HepG2 (cell line): ENCODE measurements around the gene MAPKAPK3. TPM values are rescaled to one million over a fixed set of nuclear protein-coding genes. Genes with fewer than 3 reads are reported as not detected.

Experiments
- ATAD3A ChIP-seq: sonication (generic); formaldehyde crosslinking; IDR thresholded peaks from 2 replicates; pipeline ENCODE4 v1.4.0; 2020; ENCODE audit warnings: missing genetic modification reagents
- HNRNPUL1 ChIP-seq: fragments of 200-400 bp; formaldehyde crosslinking; IDR thresholded peaks from 2 replicates; pipeline ENCODE4 v1.6.1; 2017; ENCODE audit warnings: low read depth, mild to moderate bottlenecking, low read length, moderate library complexity
- IRX3 ChIP-seq: sonication (generic); formaldehyde crosslinking; IDR thresholded peaks from 2 replicates; pipeline ENCODE4 v1.8.1; 2023; ENCODE audit warnings: mild to moderate bottlenecking, low read depth, missing genetic modification reagents, borderline replicate concordance
- NFE2 ChIP-seq: sonication (generic); formaldehyde crosslinking; IDR thresholded peaks from 2 replicates; pipeline ENCODE4 v1.4.0; 2020; ENCODE audit warnings: missing genetic modification reagents
- POLR2G ChIP-seq: fragments of 200-400 bp; formaldehyde crosslinking; IDR thresholded peaks from 2 replicates; pipeline ENCODE4 v1.6.1; 2018; ENCODE audit warnings: mild to moderate bottlenecking, low read depth, low read length, moderate library complexity
- RFXAP ChIP-seq: sonication (generic); formaldehyde crosslinking; IDR thresholded peaks from 2 replicates; pipeline ENCODE4 v1.4.0; 2020; ENCODE audit warnings: missing genetic modification reagents, borderline replicate concordance
- SETDB1 ChIP-seq: sonication (generic); formaldehyde crosslinking; IDR thresholded peaks from 2 replicates; pipeline ENCODE4 v1.5.1; 2020; ENCODE audit warnings: missing genetic modification reagents, mild to moderate bottlenecking, borderline replicate concordance
- ZBTB7A ChIP-seq: sonication (generic); formaldehyde crosslinking; IDR thresholded peaks from 2 replicates; pipeline ENCODE4 v1.8.0; 2022; ENCODE audit warnings: mild to moderate bottlenecking, missing genetic modification reagents
- ZHX2 ChIP-seq, 2 experiments: sonication (generic) in 1 of 2; formaldehyde crosslinking in 1 of 2; IDR thresholded peaks; 2 replicates each; pipeline versions ENCODE4 v1.6.1 to v1.9.0; 2014 to 2022; ENCODE audit warnings: antibody characterized with exemption in 1 of 2, borderline replicate concordance in 1 of 2, inconsistent platforms in 1 of 2, low read depth in 1 of 2, missing genetic modification reagents in 1 of 2
- ZNF142 ChIP-seq: sonication (generic); formaldehyde crosslinking; IDR thresholded peaks from 2 replicates; pipeline ENCODE4 v1.4.0; 2020; ENCODE audit warnings: missing genetic modification reagents
- ZNF280D ChIP-seq: sonication (generic); formaldehyde crosslinking; IDR thresholded peaks from 2 replicates; pipeline ENCODE4 v1.5.1; 2020; ENCODE audit warnings: mild to moderate bottlenecking, missing genetic modification reagents
- ZNF607 ChIP-seq: sonication (generic); formaldehyde crosslinking; IDR thresholded peaks from 2 replicates; pipeline ENCODE4 v1.5.1; 2020; ENCODE audit warnings: missing genetic modification reagents, mild to moderate bottlenecking, borderline replicate concordance
- ZNF768 ChIP-seq: sonication (generic); formaldehyde crosslinking; IDR thresholded peaks from 2 replicates; pipeline ENCODE4 v1.4.0; 2020; ENCODE audit warnings: missing genetic modification reagents
- polyA plus RNA-seq, 8 experiments: library from polyadenylated mRNA; depleted of rRNA in 3 of 8; stranded (reverse) in 7 of 8; unstranded in 1 of 8; fragments of >200 nt; fragmentation: Illumina TruSeq in 4 of 8; extraction: Trizol in 4 of 8; gene quantifications; 2 replicates each; pipeline versions ENCODE4 v1.2.1 to v1.2.3, GENCODE V29; 2011 to 2016; ENCODE audit warnings: low read depth in 4 of 8, missing spikeins in 1 of 8, mixed read lengths in 1 of 8; ENCODE audit not compliant: insufficient read depth in 1 of 8
- total RNA-seq, 5 experiments: library from RNA; depleted of rRNA; stranded (reverse); fragments of >200 nt; fragmentation: Illumina TruSeq; extraction: Trizol; gene quantifications; 2 replicates each; pipeline ENCODE4 v1.2.3, GENCODE V29; 2016; ENCODE audit warnings: low read depth in 1 of 5

The MAPKAPK3 gene
- total and polyA plus RNA-seq, 2 of the 13 experiments (the other 11 are each of a cell fraction or from before 2014, with no cell fraction given), result 39.9 to 41.2 TPM

GRCh38 chr3:50568947-50569749 lies 47.8 kb upstream of the MAPKAPK3 start, which contains the start of gene HEMK1 (continued):
- TF ChIP-seq POLR2G (peak; percentile 77), HNRNPUL1 (no peak), IRX3 (CRISPR knock-in tag) (no peak), ZNF142 (CRISPR knock-in tag) (0 out of 2 replicates have a peak, but pooled peaks have one; percentile 5), RFXAP (CRISPR knock-in tag) (no peak), ZHX2 (IDR thresholded peaks at IDR 0.05; ENCODE audit: low read depth) (peak; percentile 79), ZHX2 (CRISPR knock-in tag; IDR thresholded peaks at IDR 0.05; ENCODE audit: borderline replicate concordance) (no peak), SETDB1 (CRISPR knock-in tag) (no peak), NFE2 (CRISPR knock-in tag) (no peak), ZNF607 (peak; percentile 87; the same call in 1 of the 2 replicates), ZBTB7A (CRISPR knock-in tag) (peak; percentile 85), ATAD3A (CRISPR knock-in tag) (no peak), ZNF280D (no peak), ZNF768 (CRISPR knock-in tag) (peak; percentile 62; the same call in 1 of the 2 replicates)
